Islet of Langerhans (tissue), 1 donor: Measurements from ENCODE around the gene SIX5.
"Not testable (repeated sequence)": the region's sequence is repeated elsewhere in the genome, so short reads cannot be mapped to it uniquely, and the experiment has no call there.

ENCODE experiments used
- FAIRE-seq: peaks from one replicate; lab custom pipeline; 2011; peaks lifted over from hg19 to GRCh38; lab: Jason Lieb, UNC

SIX5 gene

DNA sequence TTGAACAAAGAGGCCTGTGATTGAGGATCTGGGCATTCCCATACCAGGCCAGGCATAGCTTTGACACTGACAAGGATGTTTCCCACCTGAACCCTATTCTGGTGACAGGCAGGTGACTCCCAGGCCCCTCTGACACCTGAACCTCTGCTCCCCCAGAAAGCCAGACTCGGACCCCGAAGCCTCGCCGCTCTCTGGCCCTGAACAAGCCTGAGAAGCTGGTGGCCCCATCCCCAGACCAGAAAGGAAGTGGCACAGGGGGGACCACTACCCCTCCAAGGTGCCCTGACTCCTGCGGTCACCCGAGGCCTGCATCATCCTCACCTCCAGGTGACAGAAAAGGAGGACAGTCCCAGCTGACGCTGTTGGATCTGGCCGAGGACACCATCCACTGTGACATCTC lies 14.7 kb downstream of the SIX5 start:
- FAIRE-seq, result no peak

DNA sequence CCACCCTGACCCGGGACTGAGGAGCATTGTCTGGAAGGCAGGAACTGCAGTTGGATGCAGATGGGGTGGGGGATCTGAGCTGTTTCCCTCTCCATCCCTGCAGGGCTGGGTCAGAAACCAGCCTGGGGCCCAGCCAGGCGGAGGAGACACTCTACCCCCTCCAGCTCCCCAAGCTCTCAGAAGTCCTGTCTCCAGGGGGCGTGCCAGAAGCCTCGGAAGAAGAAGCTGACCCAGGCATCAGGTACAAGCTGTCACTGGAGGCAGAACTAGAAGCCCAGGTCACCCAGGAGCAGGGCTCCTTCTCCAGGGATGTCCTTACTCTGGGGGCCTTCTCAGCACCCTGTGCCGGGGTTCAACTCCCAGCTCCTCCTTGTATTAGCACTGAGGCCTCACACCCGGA lies 15.5 kb downstream of the SIX5 start:
- FAIRE-seq, result no peak

DNA sequence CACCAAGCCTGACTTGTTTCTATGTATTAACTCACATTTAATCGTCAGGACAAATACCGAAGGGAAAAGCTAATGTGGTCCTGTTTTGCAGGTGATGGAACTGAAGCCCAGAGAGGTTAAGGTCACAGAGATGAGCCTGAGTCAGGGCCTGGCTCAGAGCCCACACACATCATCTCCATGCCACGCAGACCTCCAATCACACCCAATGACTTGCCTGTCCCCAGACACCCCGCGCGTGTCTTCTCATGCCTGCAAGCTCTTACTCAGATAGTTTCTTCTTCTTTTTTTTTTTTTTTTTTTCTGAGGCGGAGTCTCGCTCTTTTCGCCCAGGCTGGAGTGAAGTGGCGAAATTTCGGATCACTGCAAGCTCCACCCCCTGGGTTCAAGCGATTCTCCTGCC lies 16.4 kb downstream of the SIX5 start:
- no peak for FAIRE-seq

DNA sequence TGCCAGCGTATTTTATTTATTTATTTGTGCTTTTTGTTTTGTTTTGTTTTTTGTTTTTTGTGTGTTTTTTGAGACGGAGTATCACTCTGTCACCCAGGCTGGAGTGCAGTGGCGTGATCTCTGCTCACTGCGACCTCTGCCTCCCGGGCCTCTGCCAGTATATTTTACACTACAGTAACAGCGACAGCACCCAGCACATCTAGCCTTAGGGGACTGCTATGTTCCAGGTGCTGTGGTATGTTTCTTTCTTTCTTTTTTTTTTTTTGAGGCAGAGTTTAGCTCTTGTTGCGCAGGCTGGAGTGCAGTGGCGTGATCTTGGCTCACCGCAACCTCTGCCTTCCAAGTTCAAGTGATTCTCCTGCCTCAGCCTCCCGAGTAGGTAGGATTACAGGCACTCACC lies 17.6 kb downstream of the SIX5 start:
- not testable (repeated sequence) for FAIRE-seq

DNA sequence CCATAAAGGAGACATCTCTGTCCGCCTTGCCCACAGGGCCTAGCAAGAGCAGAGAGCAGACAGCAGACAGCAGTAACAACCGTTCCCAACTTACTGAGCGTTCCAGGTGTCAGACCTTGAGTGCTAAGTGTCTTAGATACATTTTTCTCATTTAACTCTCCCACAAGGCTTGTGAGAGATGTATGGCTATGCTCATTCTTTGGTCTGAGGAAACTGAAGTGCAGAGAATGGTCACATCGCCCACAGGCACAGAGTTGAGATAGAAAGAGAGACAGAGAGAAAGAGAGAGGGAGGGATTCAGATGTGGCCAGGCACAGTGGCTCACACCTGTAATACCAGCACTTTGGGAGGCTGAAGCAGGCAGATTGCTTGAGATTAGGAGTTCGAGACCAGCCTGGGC lies 21.5 kb downstream of the SIX5 start:
- FAIRE-seq, result no peak

DNA sequence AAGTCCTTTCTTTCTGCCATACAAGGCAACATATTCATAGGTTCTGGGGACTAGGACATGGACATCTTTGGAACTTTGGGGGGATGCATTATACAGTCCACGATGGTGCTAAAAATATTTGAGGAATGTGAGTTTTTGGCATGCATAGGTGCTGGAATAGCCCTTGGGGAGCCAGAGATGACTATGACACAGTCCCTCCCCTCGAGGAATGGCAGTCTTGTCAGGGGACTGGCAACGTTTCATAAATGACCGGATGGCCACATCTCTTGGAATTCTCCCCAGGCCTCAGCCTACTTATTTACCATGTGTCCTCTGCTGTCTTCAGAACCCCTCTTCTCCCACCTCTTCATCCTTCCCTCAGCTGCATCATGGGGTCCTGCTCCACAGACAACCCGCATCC lies 22.2 kb downstream of the SIX5 start:
- FAIRE-seq, result no peak

DNA sequence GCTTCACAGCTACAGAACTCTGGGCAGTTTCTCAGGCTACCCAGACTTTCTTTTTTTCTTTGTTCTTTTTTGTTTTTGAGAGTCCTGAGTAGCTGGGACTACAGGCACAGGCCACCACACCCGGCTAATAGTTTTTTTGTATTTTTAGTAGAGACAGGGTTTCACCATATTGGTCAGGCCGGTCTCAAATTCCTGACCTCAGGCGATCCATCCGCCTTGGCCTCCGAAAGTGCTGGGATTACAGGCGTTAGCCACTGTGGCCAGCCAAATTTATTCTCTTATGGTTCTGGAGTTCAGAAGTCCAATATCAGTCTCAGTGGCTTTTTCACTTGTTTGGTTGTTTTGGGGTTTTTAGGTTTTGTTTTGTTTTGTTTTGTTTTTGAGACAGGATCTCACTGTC lies 23.4 kb downstream of the SIX5 start:
- no peak for FAIRE-seq

DNA sequence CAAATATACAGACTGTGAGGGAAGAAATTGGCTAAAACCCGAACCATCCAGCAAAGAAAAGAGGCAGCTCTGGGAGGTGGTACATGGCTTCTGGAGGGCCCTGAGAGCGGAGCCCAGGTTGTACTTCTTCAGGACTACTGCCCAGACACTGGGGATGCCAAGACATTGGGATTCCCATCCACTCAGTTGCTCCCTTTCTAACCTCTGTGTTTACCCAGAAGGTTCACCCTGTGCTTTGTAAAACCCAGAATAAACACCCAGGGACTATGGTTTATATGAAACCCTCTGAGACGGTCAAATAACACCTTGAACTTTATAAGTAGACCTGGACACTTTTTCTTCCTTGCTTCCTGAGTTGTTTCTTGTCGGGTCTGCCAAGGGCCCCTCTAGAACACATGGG lies 26.1 kb downstream of the SIX5 start:
- FAIRE-seq, result no peak

DNA sequence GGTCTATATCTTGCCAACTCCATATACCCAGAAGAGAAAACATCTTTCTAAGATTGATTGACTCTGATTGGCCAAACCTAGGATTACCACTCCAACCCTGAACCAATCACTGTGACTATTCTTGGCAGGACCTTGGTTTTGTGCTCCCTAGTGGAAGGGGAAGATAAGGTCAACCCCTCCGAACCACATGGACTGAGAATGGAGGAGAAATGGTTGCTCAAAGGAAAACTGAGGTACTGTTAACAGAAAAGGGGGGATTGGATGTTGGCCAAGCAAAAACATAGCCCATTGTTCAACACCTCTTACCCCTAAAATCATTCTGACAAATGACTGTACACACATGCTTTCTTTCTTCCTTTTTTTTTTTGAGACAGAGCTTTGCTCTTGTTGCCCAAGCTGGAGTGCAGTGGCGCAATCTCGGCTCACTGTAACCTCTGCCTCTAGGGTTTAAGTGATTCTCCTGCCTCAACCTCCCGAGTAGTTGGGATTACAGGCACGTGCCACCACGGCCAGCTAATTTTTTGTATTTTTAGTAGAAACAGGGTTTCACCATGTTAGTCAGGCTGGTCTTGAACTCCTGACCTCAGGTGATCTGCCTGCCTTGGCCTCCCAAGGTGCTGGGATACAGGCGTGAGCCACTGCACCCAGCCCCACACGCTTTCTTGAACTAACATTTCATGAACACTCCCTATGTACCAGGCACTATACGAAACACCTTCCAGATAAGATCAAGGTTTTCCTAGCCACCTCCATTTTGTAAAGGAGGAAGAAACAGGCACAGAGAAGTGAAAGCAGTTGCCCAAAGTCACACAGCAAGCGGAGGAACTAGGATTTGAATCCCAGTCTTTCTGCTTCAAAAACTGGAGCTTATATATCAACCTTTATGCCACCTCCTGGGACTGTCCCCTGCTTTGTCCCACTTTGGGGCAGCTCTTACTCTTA lies 29.3 kb downstream of the SIX5 start:
- FAIRE-seq, result no peak

DNA sequence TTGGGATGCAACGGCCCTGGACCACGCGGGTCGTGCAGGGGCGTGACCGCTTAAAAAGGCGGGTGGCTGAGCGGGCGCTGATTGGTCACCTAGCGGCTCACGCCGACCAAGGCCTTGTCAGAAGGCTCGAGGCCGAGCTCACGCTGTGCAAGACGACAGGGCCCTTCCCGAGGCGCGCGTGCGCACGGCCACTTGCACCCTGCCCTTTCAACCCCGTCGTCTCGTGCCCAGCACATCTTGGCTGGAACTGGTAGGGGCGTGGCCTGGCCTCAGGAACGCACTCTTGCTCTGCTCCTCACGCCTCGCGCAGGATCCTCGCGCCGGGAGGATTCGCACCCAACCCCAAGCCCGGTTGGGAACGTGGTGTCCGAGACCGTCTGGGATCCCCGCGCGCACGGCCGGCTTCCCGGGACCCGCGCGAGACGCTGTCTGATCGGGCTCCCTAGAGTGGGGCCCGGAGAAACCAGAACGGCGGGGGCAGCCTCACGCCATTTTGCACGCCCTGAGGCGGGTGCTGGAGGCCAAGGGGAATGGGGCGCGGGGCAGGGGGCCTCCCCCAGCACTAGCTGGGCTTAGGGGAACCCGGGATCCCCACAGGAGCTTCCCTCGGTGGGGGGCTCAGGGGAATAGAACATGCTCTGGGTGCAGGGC lies 35.8 kb downstream of the SIX5 start, which contains the start of gene MEIOSIN:
Gene MEIOSIN, plus strand, starts transcription at position 280 of the 651 bp plus-strand sequence. CDS start 1,938 bp downstream, outside the sequence.
- no peak for FAIRE-seq

DNA sequence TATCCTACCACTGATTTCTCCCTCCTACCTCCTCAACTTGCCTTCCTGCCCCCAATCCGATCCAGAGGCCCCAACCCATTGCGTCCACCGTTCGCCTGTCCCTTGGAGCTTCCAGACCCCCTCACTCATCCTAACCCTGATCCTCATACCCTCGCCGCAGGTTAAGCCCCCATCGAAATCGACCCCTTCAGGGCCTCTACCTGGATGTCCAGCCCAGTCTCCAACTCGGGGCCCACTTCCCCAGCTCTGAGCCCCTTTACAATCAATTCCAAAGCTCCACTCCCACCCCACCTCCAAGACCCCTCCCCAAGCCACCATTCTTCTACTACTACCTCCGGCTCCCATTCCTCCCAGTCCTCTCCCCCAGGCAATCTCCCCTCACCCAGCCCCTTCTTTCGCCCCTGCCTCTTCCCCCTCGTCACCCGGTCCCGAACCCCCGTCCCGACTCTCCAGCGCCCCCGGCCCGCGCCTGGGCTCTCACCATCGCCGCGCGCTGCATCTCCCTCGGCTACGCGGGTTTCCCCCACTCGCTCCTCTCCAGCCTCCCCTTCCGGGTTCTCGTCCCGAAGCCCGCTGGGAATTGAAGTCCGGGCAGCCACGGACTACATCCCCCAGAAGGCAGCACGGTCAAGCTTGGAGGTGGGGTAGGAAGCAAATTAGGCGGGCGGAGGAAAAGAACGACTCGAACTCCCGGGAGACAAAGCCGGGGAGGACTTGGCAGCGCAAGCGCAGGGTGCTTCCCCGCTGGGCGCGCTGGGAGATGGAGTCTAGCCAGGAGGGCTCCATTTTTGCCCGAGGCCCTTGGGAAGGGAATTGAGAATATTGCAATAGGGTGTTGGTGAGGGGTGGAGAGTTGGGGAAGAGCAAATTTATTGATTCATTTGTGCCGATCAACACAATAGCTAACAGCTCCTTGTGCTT lies 38.4 kb downstream of the SIX5 start, which contains the start of gene FBXO46:
Gene FBXO46, minus strand, starts transcription at position 529 of the 921 bp plus-strand sequence. CDS start 17,401 bp downstream, outside the sequence.
- FAIRE-seq, result peak; percentile 93

DNA sequence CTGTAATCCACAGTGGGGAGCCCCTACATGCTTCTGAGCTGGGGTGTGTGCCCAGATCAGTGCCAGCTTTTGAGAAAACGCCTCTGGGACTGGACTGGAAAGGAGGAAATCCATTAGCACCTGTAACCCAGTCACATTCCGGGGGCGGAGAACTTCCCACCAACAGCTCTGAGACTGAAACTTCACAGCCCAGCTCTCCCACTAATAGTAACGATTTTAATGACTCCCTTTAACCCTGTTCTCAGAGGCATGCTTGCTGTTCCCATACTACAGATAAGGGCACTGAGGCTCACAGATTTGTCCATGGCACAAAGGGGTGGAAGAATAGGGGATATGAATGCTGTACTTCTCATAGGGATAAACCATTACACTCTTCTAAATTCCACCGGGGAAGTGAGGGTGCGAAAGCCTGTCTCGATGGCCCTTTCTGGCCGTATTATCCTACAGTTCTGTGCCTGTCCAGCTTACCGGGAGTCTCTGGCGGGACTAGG lies 39.2 kb downstream of the SIX5 start:
- no peak for FAIRE-seq

DNA sequence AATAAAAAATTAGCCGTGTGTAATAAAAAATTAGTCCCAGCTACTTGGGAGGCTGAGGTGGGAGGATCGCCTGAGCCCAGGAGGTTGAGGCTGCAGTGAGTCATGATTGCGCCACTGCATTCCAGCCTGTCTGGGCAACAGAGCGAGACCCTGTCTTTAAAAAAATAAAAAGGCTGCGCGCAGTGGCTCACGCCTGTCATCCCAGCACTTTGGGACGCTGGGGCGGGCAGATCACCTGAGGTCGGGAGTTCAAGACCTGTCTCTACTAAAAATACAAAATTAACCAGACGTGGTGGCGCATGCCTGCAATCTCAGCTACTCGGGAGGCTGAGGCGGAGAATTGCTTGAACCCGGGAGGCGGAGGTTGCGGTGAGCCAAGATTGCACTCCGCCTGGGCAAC lies 40.4 kb downstream of the SIX5 start:
- not testable (repeated sequence) for FAIRE-seq

DNA sequence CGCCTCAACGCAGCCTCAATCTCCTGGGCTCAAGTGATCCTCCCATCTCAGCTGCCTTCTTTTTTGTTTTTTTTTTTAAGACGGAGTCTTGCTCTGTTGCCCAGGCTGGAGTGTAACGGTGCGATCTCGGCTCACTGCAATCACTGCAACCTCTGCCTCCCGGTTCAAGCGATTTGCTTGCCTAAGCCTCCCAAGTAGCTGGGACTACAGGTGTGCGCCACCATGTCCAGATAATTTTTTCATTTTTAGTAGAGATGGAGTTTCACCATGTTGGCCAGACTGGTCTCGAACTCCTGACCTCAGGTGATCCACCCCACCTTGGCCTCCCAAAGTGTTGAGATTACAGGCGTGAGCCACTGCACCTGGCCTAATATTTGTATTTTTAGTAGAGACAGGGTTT lies 49.0 kb downstream of the SIX5 start:
- not testable (repeated sequence) for FAIRE-seq

DNA sequence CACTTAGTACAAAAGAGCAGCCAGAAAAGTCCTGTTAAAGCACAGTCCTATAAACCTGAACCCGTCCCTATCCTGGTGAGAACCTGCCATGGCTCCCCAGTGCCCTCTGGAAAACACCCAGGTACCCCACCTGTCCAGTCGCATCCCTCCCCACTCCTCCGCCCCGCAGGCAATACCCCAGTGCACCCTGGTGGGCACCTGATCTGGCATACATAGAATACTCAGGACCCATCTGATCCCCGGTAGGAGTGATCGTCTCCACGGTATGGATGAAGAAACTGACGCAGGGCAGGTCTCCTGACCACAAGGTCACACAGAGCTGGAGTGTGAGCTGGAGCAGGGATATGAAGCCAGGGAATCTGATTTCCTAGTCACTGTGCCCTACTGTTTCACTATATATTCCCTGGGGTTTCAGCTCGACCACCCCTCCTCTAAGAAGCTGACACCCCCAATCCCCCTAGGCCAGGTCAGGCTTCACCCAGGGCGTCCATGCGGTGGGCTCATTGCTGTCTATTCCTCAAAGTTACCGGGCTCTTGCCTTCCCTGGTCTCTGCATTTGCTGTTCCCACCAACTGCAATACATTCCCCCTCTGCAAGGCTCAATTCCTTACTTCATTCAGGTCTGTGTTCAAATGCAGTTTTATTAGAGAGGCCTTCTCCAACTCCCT lies 50.9 kb downstream of the SIX5 start:
- FAIRE-seq, result no peak

DNA sequence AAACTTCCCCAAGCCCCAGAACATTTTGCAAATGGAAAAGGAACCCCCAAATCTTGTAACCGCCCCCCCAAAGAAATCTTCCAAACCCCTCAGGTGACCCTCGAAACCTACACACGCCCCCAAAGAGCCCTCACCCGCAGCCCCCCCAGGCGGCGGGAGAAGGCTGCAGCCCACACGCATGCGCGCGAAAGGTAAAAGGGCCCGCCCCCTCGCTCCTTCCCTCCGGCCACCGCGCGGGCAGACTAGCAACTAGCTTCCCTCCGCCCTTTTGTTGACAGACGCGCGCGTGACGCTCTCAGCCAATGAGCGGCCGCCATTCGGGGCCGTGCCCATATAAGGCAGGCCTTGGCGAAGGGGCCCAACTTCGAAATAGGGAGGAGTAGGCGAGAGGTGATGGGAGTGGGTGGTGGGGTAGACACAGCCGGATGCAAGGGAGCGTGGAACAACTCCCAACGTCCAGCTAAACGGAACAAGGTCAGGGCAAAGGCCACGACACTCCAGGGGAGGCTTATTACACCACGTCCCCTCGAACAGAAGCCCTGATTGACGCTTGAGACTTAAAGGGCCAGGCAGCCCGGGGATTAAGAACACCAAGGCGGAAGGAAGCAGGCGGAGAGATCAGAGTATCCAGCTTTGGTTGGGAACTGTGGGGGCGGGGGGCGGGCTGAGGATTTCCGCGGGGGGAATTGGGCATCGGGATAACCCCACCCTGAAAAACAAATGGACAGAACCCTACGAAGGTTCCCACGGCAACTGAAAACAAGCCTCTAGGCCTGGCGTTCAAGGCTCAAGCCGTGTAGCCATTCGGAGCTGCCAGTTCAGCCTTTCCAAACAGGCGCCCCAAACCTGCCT lies 51.7 kb downstream of the SIX5 start:
- FAIRE-seq, result peak; percentile 81

DNA sequence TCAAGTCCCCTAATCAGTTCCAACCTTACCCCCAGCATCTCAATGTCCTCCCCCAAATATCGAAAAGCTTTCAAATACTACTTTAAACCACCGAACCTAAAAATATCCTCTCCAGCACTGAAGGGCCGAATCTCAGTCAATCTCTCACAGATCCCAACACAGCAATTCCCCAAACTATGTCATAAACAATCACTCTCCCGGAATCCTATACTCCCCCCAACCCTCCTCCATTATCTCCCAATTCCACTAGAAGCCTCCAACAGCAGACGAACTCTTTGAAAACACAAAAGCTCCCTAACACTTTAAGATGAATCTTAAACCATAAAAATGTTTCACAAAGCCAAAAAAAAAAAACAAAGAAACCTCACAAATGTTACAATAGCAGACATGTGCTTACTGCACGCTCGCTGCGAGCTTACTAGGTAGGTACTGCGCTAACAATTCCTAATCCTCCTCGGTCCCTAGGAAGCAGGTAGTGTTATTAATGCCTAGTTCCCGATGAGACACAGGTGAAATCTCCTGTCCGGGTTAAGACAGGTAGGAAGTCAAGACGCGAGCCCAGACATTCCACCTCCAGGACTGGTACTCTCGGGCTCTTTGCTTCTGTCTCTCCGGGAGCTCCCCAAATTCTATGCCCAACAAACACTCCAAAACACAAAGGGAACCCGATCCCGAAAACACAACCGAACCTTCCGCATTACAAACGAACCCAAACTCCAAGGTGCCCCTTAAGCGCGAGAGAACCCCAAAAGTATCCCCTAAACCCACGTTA lies 52.5 kb downstream of the SIX5 start:
- no peak for FAIRE-seq

DNA sequence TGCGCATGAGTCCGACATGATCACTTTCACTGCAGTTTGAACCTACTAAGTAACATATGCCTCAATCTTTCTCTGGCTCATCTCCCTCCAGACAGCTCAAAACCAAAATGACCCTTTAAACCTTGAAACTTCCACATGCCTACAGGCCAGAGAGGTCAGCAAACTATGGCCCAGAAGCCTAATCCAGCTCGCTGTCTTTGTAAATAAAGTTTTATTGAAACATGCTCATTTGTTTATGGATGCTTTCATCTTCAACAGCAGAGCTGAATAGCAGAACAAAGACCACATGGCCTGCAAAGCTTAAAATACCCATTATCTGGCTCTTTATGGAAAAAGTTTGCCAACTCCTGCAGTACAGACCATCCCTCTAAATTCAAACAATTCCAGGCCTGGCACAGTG lies 53.9 kb downstream of the SIX5 start:
- no peak for FAIRE-seq
